ENCODE data around the gene CCL14. TPM values are rescaled to one million over a fixed set of nuclear protein-coding genes. Genes with fewer than 3 reads are reported as not detected.
"Not testable (repeated sequence)": the region's sequence is repeated elsewhere in the genome, so short reads cannot be mapped to it uniquely, and the experiment has no call there.

CCL14 gene
- total and polyA plus RNA-seq, 11 donors: 0.69 to 31.5 (median 3.5) TPM

DNA sequence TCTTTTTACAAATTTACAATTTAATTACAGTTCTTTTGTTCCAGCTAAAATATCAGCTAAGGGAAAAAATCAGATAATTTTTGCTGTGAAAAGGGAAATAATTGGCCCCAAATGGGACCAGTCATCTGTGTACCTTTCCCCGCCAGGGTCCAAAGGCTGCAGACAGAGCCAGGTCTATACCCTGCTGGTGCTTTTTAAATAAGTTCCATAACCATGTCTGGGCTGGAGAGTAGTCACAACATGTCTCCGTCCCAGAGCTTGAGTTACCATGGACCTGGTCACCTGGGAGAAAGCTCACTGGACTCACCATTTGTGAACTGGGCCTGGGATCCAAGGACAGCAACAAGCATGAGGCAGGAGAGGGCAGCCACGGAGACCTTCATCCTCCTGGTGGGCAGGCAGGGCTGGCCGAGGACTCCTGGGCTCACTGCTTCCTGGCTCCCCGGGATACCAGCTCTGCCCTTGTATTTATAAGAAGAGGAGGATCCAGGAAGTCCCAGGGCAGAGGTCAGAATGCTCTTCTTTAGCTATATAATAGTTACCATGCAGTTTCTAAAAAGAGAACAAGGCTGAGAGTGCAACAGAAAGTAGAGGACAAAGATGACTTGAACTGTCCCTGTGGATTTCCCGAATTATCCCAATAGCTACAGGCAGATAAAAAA is 14.7 kb upstream of the CCL14 start, which contains the start of gene CCL15:
CCL15 (minus strand) TSS at position 444 of the 662 bp plus-strand sequence; CDS start at position 383, 61 bp downstream.
- intact Hi-C loops (cut with DNase I): no loop called here
- 59 to 74% (median 68%) methylated on average over 4 to 6 of the region's 6 CpGs for WGBS, 4 donors
- no peak for DNase-seq
- no peak within 1 kb of the TSS for H3K27ac ChIP-seq
- H3K4me3 ChIP-seq: no peak within 1 kb of the TSS
- H3K27me3 ChIP-seq: peaks cover 0 to 4% (median 0%) of the 10 kb centered on the region in 9 donors
- H3K36me3 ChIP-seq: no peaks in the 10 kb centered on the region
- TF ChIP-seq POLR2A (IDR thresholded peaks at IDR 0.05): no peak
- TF ChIP-seq, protein P1, sequence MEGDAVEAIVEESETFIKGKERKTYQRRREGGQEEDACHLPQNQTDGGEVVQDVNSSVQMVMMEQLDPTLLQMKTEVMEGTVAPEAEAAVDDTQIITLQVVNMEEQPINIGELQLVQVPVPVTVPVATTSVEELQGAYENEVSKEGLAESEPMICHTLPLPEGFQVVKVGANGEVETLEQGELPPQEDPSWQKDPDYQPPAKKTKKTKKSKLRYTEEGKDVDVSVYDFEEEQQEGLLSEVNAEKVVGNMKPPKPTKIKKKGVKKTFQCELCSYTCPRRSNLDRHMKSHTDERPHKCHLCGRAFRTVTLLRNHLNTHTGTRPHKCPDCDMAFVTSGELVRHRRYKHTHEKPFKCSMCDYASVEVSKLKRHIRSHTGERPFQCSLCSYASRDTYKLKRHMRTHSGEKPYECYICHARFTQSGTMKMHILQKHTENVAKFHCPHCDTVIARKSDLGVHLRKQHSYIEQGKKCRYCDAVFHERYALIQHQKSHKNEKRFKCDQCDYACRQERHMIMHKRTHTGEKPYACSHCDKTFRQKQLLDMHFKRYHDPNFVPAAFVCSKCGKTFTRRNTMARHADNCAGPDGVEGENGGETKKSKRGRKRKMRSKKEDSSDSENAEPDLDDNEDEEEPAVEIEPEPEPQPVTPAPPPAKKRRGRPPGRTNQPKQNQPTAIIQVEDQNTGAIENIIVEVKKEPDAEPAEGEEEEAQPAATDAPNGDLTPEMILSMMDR (IDR thresholded peaks at IDR 0.05): no peak
- H3K4me1 ChIP-seq: no peaks in the 10 kb centered on the region
- ATAC-seq: no peak
- no peaks in the 10 kb centered on the region for H3K9me3 ChIP-seq

DNA sequence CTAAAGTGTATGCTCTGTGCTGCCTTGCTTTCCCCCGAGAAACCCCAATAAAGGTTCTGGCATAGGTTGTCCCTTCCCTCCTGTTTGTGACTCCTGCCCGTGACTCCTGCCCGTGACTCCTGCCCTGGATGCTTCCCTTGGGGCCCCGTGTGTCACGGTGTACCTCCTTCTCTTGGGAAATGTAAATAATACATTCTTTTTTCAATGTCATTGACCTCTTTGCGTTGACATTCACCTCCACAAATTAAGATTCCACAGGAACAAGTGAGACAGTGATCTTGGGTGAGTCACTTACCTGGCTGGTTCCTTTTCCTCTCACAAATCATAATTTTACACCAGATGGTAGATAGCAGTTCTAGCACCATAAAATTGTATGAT is 14.2 kb upstream of the CCL14 start:
- Histone ChIP-seq H3K27ac (no peak overlapping the region), H3K36me3 (no peaks in the 10 kb centered on the region), H3K4me3 (no peak overlapping the region), H3K4me1 (no peaks in the 10 kb centered on the region), H3K27me3 (peaks cover 0 to 4% (median 0%) of the 10 kb centered on the region in 9 donors), H3K9me3 (no peaks in the 10 kb centered on the region)
- intact Hi-C loops (cut with DNase I): no loop called here
- TF ChIP-seq, protein P1 (IDR thresholded peaks at IDR 0.05): no peak
- 82 to 88% (median 83%) methylated on average over 6 of the region's 6 CpGs for WGBS, 4 donors
- ATAC-seq (no peak), DNase-seq (no peak)

DNA sequence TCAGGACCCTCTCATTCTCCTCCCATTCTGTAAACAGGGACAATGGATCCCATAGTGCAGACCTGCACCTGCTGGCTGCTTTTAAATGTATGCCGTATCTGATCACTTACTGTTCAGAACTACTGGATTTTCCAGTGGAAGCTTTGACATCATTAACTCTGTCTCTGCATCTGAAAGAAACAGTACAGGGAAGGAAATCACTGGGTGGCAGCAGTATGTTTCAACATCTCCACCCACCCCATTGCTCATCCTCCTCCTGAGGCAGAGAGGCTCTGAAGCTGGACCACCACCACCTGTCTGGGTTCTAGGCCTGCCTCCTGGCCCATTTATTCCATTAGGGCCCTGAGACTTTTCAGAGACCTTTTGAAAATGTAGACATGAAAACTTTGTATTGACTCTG is 12.2 kb upstream of the CCL14 start:
- no peak overlapping the region for H3K27ac ChIP-seq
- H3K9me3 ChIP-seq: peaks cover 0 to 10% (median 0%) of the 10 kb centered on the region in 12 donors
- no peaks in the 10 kb centered on the region for H3K4me1 ChIP-seq
- ATAC-seq (no peak), DNase-seq (no peak)
- H3K4me3 ChIP-seq: no peak overlapping the region
- TF ChIP-seq, protein P1 (IDR thresholded peaks at IDR 0.05): no peak
- no peak for TF ChIP-seq POLR2A (IDR thresholded peaks at IDR 0.05)
- no peaks in the 10 kb centered on the region for H3K36me3 ChIP-seq
- peaks cover 0 to 4% (median 0%) of the 10 kb centered on the region in 9 donors for H3K27me3 ChIP-seq
- WGBS, 4 donors: 78 to 92% (median 87%) methylated on average over 1 of the region's 1 CpG
- intact Hi-C loops (cut with DNase I): no loop called here

DNA sequence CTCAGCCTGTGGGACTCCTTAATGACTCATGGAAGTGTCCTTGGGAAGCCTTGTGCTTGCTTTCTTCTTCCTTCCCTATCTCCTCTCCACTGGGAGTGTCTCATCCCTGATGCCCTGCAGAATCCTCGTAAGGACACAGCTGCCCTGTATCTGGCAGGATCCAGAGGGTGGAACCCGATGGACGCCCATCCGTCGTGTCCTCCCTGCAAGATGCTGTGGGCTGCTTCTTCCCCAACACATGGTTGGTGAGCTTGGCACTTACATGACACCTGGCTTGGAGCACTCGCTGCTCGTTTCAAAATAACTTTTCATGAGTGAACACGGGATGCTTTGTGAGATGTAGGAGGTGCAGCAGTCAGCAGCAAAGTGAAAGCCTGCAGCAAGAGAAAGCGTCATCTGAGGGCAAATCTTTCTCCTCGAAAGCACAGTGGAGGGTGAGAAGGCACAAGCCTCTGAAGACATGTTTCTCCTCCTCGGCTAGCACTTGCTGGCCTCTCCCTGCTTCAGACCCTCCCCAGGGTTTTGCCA is 11.6 kb upstream of the CCL14 start:
- Histone ChIP-seq H3K36me3 (no peaks in the 10 kb centered on the region), H3K4me3 (no peak overlapping the region), H3K4me1 (no peaks in the 10 kb centered on the region), H3K27ac (no peak overlapping the region), H3K9me3 (peaks cover 0 to 10% (median 0%) of the 10 kb centered on the region in 12 donors), H3K27me3 (peaks cover 0 to 4% (median 0%) of the 10 kb centered on the region in 9 donors)
- 71 to 80% (median 75%) methylated on average over 11 of the region's 11 CpGs for WGBS, 4 donors
- intact Hi-C loops (cut with DNase I): no loop called here
- DNase-seq: no peak
- no peak for ATAC-seq
- TF ChIP-seq, protein P1 (IDR thresholded peaks at IDR 0.05): no peak
- no peak for TF ChIP-seq POLR2A (IDR thresholded peaks at IDR 0.05)

DNA sequence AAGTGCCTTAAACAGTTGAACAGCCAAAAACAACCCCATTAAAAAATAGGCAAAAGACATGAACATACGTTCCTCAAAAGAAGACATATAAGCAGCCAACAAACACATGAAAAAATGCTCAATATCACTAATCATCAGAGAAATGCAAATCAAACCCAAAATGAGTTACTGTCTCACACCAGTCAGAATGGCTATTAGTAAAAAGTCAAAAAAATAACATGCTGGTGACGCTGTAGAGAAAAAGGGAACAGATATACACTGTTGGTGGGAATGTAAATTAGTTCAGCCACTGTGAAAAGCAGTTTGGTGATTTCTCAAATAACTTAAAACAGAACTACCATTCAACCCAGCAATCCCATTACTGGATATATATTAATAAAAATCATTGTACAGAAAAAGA is 8.8 kb upstream of the CCL14 start:
- H3K4me3 ChIP-seq; DNase-seq; H3K9me3 ChIP-seq; H3K36me3 ChIP-seq; intact Hi-C loops (cut with DNase I); H3K27me3 ChIP-seq; ATAC-seq; H3K27ac ChIP-seq; H3K4me1 ChIP-seq: not testable (repeated sequence)
- WGBS, 4 donors: 85 to 91% (median 88%) methylated on average over 2 of the region's 2 CpGs
